ENCODE data around the gene WBP2NL.

DNA sequence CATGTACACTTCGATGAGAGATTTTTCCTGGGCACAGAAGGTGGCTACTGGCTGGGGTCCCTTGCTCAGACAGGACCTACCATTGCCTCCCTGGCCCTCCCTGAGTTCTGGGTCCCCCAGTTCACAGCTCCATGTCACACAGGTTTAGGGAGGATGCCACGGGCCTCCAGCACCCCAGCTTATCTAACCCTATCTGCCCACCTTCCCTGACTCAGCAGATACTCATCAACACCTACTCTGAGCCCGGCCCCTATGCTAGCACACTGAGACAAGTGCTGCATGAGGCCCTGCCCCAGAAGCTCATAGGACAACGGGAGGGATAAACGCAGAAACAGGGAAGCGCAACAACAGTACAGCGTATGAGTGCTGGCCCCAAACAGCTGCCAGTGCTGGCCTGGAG is 62.5 kb downstream of the WBP2NL start:
- TF ChIP-seq REST (IDR thresholded peaks at IDR 0.05) (no peak), SP1 (IDR thresholded peaks at IDR 0.05) (no peak), YY1 (IDR thresholded peaks at IDR 0.05) (no peak), RAD21 (IDR thresholded peaks at IDR 0.05) (no peak)
- TF ChIP-seq, protein P1, sequence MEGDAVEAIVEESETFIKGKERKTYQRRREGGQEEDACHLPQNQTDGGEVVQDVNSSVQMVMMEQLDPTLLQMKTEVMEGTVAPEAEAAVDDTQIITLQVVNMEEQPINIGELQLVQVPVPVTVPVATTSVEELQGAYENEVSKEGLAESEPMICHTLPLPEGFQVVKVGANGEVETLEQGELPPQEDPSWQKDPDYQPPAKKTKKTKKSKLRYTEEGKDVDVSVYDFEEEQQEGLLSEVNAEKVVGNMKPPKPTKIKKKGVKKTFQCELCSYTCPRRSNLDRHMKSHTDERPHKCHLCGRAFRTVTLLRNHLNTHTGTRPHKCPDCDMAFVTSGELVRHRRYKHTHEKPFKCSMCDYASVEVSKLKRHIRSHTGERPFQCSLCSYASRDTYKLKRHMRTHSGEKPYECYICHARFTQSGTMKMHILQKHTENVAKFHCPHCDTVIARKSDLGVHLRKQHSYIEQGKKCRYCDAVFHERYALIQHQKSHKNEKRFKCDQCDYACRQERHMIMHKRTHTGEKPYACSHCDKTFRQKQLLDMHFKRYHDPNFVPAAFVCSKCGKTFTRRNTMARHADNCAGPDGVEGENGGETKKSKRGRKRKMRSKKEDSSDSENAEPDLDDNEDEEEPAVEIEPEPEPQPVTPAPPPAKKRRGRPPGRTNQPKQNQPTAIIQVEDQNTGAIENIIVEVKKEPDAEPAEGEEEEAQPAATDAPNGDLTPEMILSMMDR (IDR thresholded peaks at IDR 0.05; ENCODE audit: low read depth, low read length, missing input control): no peak

All from liver (tissue), 3 donors.